B cell (primary cell): Measurements from ENCODE around the gene ADCY1. TPM values are rescaled to one million over a fixed set of nuclear protein-coding genes. Genes with fewer than 3 reads are reported as not detected.

Experiments
- polyA plus RNA-seq: library from polyadenylated mRNA; depleted of rRNA; stranded (reverse); fragments of >200 nt; gene quantifications from 2 replicates; pipeline ENCODE4 v1.2.3, GENCODE V29; 2012
- small RNA-seq: library from RNA; depleted of rRNA; stranded (forward); fragments of <200 nt; gene quantifications from one replicate; pipeline ENCODE3, GENCODE V24; 2012; ENCODE audit warnings: low replicate concordance, low read depth; ENCODE audit not compliant: insufficient read length
- total RNA-seq, 2 donors: library from RNA; stranded (reverse); fragments of 120-200 nt in 1 of 2; gene quantifications; 1 replicate in 1 of 2; 2 replicates in 1 of 2; pipeline versions ENCODE4 v1.2.3 to v1.2.4, GENCODE V29; 2013 to 2022

ADCY1 gene
- total and polyA plus RNA-seq, 2 donors (not counting 1 experiment from before 2014, with no cell fraction given) = 0.05 to 0.12 TPM

Small RNA genes within 50 kb of the gene (small RNA-seq; reads per million reads assigned to genes)
- not detected for gene AC073325.2
